OCI-LY3 (cell line): Measurements from ENCODE around the gene LTA.

Experiments used
- H2AFZ ChIP-seq: fragments of 200-600, 300-600 bp; shearing (Covaris generic); 2 replicates; pipeline ENCODE4 v1.6.0; 2014; ENCODE audit warnings: antibody characterized with exemption, low read depth, low read length
- H3K27ac ChIP-seq: fragments of 200-600, 300-600 bp; sonication (generic); 2 replicates; pipeline ENCODE4 v1.5.1; 2014; ENCODE audit warnings: mild to moderate bottlenecking, low read length, moderate library complexity, mixed read lengths
- H3K27me3 ChIP-seq: fragments of 200-600, 300-600 bp; sonication (generic); 2 replicates; pipeline ENCODE4 v1.6.1; 2014; ENCODE audit warnings: low read depth, low read length, mixed read lengths
- H3K36me3 ChIP-seq: fragments of 200-600, 300-600 bp; sonication (generic); replicated peaks from 2 replicates; pipeline ENCODE3; 2014; ENCODE audit warnings: low read depth, low read length, mixed read lengths
- H3K4me1 ChIP-seq: fragments of 300-600, 200-600 bp; sonication (generic); 2 replicates; pipeline ENCODE4 v1.6.1; 2014; ENCODE audit warnings: low read length, mixed read lengths
- H3K4me2 ChIP-seq: fragments of 200-600, 300-600 bp; sonication (generic); 2 replicates; pipeline ENCODE4 v1.6.1; 2014; ENCODE audit warnings: low read length, mixed read lengths
- H3K4me3 ChIP-seq: fragments of 300-600, 200-600 bp; sonication (generic); 2 replicates; pipeline ENCODE4 v1.5.1; 2014; ENCODE audit warnings: antibody characterized with exemption, mild to moderate bottlenecking, low read length, moderate library complexity
- H3K79me2 ChIP-seq: fragments of 300-600, 200-600 bp; shearing (Covaris generic); 2 replicates; pipeline ENCODE4 v1.6.1; 2014; ENCODE audit warnings: mild to moderate bottlenecking, low read length, mixed read lengths
- H3K9ac ChIP-seq: fragments of 300-600, 200-600 bp; shearing (Covaris generic); 2 replicates; pipeline ENCODE4 v1.6.0; 2014; ENCODE audit warnings: mild to moderate bottlenecking, low read length, moderate library complexity
- H3K9me3 ChIP-seq: fragments of 200-600, 300-600 bp; shearing (Covaris generic); 2 replicates; pipeline ENCODE4 v1.6.1; 2014; ENCODE audit warnings: low read length, mixed read lengths; ENCODE audit not compliant: insufficient read depth
- H4K20me1 ChIP-seq: fragments of 200-600, 300-600 bp; sonication (generic); 2 replicates; pipeline ENCODE4 v1.6.1; 2016; ENCODE audit warnings: low read length, mixed read lengths; ENCODE audit not compliant: insufficient read depth
- EZH2phosphoT487 ChIP-seq: fragments of 200-600 bp; shearing (Covaris generic); IDR thresholded peaks from 2 replicates; pipeline ENCODE4 v1.6.1; 2018; ENCODE audit warnings: antibody characterized with exemption, mixed run types, low read depth
- TF ChIP-seq, protein P1 (sequence below): fragments of 200-600, 300-600 bp; sonication (generic); IDR thresholded peaks from 2 replicates; pipeline ENCODE4 v1.5.1; 2014; ENCODE audit warnings: antibody characterized with exemption, low read length, low read depth

LTA gene

DNA sequence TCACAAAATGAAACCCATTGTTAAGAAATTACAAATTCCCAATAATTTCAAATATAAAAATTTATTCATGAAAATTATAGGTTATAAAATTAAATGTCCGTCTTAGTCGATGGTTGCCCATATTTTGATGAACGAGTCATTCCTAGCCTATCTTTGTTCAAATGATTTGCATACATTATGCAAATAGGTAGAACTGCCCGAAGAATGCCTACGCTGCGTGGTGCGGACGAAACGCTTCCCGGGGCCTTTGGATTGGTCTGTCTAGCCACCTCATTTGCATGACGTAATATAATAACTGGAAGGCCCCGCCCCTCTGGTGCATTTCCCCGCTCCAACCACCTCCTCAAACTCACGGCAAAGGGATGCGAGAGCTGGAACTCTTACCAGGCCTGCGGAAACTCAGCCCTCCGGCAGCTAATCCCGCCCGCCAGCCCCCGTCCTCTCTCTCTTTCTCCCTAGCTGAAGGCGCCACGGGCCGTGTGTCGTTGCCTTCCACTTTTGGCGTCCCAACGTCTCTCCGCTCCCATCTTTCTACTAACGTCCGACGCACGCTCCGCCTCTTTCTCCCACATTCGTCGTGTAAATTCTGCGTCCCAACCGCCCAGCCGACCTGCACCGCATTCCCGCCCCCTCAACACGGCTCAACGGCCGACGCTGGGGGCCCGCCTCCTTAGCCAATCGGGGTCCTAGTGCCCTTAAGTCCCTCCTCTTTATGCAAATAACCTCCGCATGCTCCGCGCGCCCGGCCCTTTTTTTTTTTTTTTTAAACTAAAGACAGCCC, 47.9 kb downstream of the LTA start:
- H3K9me3 ChIP-seq, result no peaks in the 10 kb centered on the region
- H2AFZ ChIP-seq, result no peak overlapping the region
- peaks cover 18% of the 10 kb centered on the region for H4K20me1 ChIP-seq
- peaks cover 29% of the 10 kb centered on the region for H3K36me3 ChIP-seq
- peaks cover 18% of the 10 kb centered on the region for H3K4me1 ChIP-seq
- H3K9ac ChIP-seq, result peak overlapping the region; percentile 75
- H3K4me2 ChIP-seq, result peak overlapping the region; percentile 73
- H3K27me3 ChIP-seq, result no peaks in the 10 kb centered on the region
- TF ChIP-seq, protein P1, sequence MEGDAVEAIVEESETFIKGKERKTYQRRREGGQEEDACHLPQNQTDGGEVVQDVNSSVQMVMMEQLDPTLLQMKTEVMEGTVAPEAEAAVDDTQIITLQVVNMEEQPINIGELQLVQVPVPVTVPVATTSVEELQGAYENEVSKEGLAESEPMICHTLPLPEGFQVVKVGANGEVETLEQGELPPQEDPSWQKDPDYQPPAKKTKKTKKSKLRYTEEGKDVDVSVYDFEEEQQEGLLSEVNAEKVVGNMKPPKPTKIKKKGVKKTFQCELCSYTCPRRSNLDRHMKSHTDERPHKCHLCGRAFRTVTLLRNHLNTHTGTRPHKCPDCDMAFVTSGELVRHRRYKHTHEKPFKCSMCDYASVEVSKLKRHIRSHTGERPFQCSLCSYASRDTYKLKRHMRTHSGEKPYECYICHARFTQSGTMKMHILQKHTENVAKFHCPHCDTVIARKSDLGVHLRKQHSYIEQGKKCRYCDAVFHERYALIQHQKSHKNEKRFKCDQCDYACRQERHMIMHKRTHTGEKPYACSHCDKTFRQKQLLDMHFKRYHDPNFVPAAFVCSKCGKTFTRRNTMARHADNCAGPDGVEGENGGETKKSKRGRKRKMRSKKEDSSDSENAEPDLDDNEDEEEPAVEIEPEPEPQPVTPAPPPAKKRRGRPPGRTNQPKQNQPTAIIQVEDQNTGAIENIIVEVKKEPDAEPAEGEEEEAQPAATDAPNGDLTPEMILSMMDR, result no peak
- TF ChIP-seq EZH2phosphoT487, result no peak
- peak overlapping the region; percentile 82 for H3K4me3 ChIP-seq
- peak overlapping the region; percentile 95 for H3K27ac ChIP-seq
- peaks cover 41% of the 10 kb centered on the region for H3K79me2 ChIP-seq

DNA sequence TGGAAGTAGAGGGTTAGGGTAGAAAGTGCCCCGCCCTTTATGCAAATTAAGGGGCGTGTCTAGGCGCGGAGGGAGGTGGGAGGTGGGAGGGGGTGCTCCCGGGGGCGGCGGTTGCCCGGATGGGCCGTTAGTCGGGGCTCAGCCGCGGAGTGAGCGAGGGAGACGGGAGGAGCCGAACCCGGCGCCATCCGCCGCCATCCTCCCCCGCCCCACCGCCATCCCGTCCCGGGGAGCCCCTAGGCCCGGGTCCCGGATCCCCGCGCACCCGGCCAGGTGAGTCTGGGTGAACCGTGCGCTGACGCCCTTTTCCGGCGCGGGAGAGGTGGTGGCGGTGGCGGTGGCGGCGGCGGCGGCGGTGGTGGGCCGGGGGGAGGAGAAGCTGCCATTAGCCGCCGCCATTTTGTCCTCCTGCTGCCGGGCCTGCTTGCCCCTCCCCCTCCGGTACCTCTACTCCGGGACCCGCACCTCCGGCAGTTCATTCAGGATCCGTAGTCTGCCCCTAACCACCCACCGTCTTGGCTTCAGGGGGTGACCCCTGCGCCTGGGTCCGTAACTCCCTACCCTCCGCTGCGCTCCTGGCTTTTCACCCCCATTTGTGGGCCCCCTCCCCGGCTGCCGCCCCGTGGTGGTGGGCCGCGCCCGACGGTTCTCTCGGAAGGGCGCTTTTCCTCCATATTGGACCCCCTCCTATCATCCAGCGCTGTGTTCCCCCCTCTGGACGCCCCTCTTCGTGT, 48.7 kb downstream of the LTA start, which contains the start of gene PRRC2A:
PRRC2A (plus strand) TSS at position 130 of the 734 bp plus-strand sequence. CDS start 2,075 bp downstream, outside the sequence.
- H3K4me3 ChIP-seq, result peak within 1 kb of the TSS; percentile 98
- H3K79me2 ChIP-seq, result peaks cover 46% of the 10 kb centered on the region
- H3K27ac ChIP-seq, result peak within 1 kb of the TSS; percentile 95
- no peaks in the 10 kb centered on the region for H3K9me3 ChIP-seq
- peaks cover 14% of the 10 kb centered on the region for H3K4me1 ChIP-seq
- H4K20me1 ChIP-seq, result peaks cover 18% of the 10 kb centered on the region
- H3K27me3 ChIP-seq, result no peaks in the 10 kb centered on the region
- H3K9ac ChIP-seq, result peak within 1 kb of the TSS; percentile 99
- peak within 1 kb of the TSS; percentile 95 for H3K4me2 ChIP-seq
- no peak for TF ChIP-seq EZH2phosphoT487
- TF ChIP-seq, protein P1, result no peak
- 0 out of 2 replicates have a peak within 1 kb of the TSS, but pooled peaks have one; percentile 17 for H2AFZ ChIP-seq
- H3K36me3 ChIP-seq, result peaks cover 37% of the 10 kb centered on the region

DNA sequence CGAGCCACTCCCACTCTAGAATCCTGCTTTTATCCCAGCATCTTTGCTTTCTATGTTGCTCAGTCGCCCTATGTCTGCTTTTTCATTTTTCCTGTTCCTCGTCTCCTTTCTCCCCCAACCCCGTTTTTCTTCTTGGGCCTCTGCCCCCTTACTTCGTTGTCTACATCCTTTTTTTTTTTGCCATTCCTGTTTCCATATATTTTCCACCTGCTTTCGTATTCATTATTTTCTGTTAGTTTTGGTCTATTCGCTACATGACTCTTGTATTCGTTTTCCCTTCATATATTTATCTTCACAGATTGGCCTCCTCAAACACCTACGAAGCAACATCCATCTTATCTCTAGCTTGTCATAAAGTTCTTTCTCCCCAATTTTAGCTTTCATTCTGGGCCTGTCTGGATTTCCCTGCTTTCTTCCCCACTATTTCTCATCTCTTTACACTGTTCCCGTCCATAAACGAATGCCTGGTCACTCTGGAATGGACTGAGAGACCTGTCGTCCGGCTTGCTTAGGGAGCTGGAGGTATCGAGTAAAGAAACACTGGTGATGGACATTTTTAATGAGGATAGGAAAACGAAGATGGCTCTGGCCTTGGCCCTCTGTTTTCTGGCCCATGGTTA, 49.3 kb downstream of the LTA start:
- peaks cover 14% of the 10 kb centered on the region for H3K4me1 ChIP-seq
- peak overlapping the region; percentile 95 for H3K4me2 ChIP-seq
- H3K9me3 ChIP-seq, result no peaks in the 10 kb centered on the region
- H3K36me3 ChIP-seq, result peaks cover 42% of the 10 kb centered on the region
- peak overlapping the region; percentile 85 for H3K27ac ChIP-seq
- H4K20me1 ChIP-seq, result peaks cover 18% of the 10 kb centered on the region
- no peaks in the 10 kb centered on the region for H3K27me3 ChIP-seq
- H3K4me3 ChIP-seq, result peak overlapping the region; percentile 98
- peak overlapping the region; percentile 99 for H3K9ac ChIP-seq
- no peak overlapping the region for H2AFZ ChIP-seq
- H3K79me2 ChIP-seq, result peaks cover 46% of the 10 kb centered on the region
- no peak for TF ChIP-seq EZH2phosphoT487
- TF ChIP-seq, protein P1, result no peak
